HG02970 (cell line): ENCODE measurements around the gene ERI3.

Source experiments
- ATAC-seq: cut with Tn5 transposase; IDR thresholded peaks from one replicate; pipeline ENCODE4 v1.9.1; 2021; ENCODE audit warnings: mild to moderate bottlenecking, moderate library complexity, moderate number of reproducible peaks; ENCODE audit not compliant: unreplicated experiment, low FRiP score

The ERI3 gene

GRCh38 chr1:44242746-44243145, 112.3 kb downstream of the ERI3 start:
- ATAC-seq: no peak

- no peak for ATAC-seq
These were observed 114.0 kb downstream of the ERI3 start for GRCh38 chr1:44240802-44241671.

GRCh38 chr1:44239961-44240371, 115.1 kb downstream of the ERI3 start:
- ATAC-seq: no peak

GRCh38 chr1:44239331-44239960, 115.6 kb downstream of the ERI3 start:
- ATAC-seq: no peak

GRCh38 chr1:44238660-44239059, 116.4 kb downstream of the ERI3 start:
- ATAC-seq: no peak

- ATAC-seq: no peak
These were observed 117.2 kb downstream of the ERI3 start for GRCh38 chr1:44237721-44238457.

- ATAC-seq: no peak
These were observed 118.4 kb downstream of the ERI3 start for GRCh38 chr1:44236490-44237272.

GRCh38 chr1:44235808-44236207, 119.2 kb downstream of the ERI3 start:
- no peak for ATAC-seq

GRCh38 chr1:44233593-44233992, 121.5 kb downstream of the ERI3 start:
- ATAC-seq: no peak

GRCh38 chr1:44230796-44231195, 124.3 kb downstream of the ERI3 start:
- ATAC-seq: no peak

GRCh38 chr1:44229435-44230167, 125.5 kb downstream of the ERI3 start:
- no peak for ATAC-seq

GRCh38 chr1:44228218-44228617, 126.8 kb downstream of the ERI3 start:
- ATAC-seq: no peak

- ATAC-seq: no peak
These were observed 127.8 kb downstream of the ERI3 start for GRCh38 chr1:44227211-44227610.

GRCh38 chr1:44225761-44226160, 129.3 kb downstream of the ERI3 start:
- no peak for ATAC-seq

GRCh38 chr1:44223187-44223610, 131.9 kb downstream of the ERI3 start:
- no peak for ATAC-seq

GRCh38 chr1:44222397-44223186, 132.5 kb downstream of the ERI3 start:
- ATAC-seq: no peak

GRCh38 chr1:44221769-44222168, 133.3 kb downstream of the ERI3 start:
- ATAC-seq: no peak

GRCh38 chr1:44220755-44221154, 134.3 kb downstream of the ERI3 start:
- no peak for ATAC-seq
